ENCODE data around the gene ADAMTS9.

The ADAMTS9 gene

GRCh38 chr3:64617610-64618009, 70.2 kb downstream of the ADAMTS9 start:
- no peak for DNase-seq (ENCODE audit: low read depth)

DNA sequence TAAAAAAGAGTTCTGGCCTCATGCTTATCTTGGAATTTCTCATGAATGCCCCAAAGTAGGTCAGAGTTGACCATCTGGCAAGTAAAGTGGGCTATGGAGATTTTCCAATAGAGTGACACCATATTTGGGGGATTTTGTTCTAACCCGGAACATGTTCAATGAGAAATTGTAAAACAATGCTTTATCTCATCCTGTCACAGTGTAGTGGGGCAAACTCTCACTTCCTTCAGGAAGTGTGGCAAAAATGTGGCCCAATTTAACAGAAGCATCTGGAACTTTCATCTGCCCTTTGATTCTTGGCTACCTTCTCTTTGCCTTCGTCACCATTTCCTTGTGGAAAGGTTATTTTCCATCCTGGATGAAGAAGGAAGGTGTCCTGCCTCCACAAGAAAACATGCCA, 70.8 kb downstream of the ADAMTS9 start:
- no peak for DNase-seq (ENCODE audit: low read depth)

DNA sequence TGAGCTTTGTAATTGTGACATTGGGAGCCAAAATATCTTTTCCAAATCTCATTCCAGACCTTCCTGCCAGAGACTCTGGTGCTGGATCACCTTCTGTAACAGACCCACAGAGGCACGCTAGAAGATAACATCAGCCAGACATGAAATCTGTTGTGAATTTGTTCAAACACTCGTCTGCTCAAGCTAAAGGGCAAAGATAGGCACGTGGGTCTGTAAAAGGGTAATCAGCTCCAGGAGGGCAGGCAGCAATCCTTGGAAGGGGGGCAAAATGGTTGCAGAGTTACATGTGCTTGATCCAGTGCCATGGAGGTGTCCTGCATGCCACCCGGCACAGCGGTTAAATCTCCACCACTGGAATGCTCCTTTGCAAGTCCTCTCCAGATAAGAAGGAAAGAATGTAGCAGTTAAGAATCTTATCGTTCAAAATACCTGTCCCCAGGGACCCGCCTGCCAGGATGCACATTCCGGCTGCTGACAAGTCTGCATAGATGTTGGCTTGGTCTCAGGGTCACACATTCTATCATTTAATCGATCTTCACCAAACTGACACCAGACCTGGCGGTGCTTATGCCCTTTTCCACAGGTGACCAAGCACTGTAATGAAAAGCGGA, 74.8 kb downstream of the ADAMTS9 start:
- DNase-seq (ENCODE audit: low read depth), result no peak

DNA sequence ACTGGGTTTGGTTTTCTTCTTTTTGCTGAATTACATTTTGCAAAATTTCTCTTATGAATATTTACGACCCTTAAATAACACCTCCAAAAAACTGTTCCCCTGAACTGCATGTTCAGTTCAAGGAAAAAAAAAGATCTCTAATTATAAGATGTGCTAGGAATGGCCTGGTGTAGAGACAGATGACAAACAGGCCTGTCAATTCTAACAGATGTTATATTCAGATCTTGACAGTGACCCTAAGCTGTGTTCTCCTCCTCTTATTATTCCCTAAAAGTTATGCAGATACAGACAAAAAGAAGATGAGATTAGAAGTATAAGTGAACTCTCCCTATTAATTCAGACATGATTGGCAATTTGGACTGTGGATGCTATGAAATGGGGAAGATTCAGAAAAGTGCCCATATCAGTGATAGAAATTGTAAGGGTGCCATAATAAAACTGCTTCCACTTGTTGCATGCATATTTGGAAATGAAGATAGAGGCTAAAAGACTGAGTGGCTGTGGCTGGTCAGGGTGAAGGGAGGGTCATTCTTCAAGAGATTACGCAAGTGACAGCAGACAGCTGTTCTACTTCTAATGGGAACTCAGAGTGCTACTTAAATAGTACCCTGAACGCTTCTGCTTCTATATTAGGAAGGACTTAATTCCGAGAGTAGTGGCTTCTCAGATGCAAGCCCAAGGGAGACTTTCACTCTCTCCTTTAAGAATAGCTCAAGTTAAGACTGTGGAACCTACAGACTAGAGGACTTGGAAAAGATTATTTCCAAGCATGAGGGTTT, 75.5 kb downstream of the ADAMTS9 start:
- DNase-seq (ENCODE audit: low read depth), result peak; percentile 59

- no peak for DNase-seq (ENCODE audit: low read depth)
These were observed 79.1 kb downstream of the ADAMTS9 start for GRCh38 chr3:64608741-64609140.

- DNase-seq (ENCODE audit: low read depth), result no peak
These were observed 80.7 kb downstream of the ADAMTS9 start for GRCh38 chr3:64607032-64607551.

GRCh38 chr3:64604313-64604712, 83.5 kb downstream of the ADAMTS9 start:
- no peak for DNase-seq (ENCODE audit: low read depth)

GRCh38 chr3:64601824-64602223, 86.0 kb downstream of the ADAMTS9 start:
- no peak for DNase-seq (ENCODE audit: low read depth)

GRCh38 chr3:64600246-64600950, 87.4 kb downstream of the ADAMTS9 start:
- DNase-seq (ENCODE audit: low read depth), result no peak

GRCh38 chr3:64599651-64600050, 88.1 kb downstream of the ADAMTS9 start:
- no peak for DNase-seq (ENCODE audit: low read depth)

DNA sequence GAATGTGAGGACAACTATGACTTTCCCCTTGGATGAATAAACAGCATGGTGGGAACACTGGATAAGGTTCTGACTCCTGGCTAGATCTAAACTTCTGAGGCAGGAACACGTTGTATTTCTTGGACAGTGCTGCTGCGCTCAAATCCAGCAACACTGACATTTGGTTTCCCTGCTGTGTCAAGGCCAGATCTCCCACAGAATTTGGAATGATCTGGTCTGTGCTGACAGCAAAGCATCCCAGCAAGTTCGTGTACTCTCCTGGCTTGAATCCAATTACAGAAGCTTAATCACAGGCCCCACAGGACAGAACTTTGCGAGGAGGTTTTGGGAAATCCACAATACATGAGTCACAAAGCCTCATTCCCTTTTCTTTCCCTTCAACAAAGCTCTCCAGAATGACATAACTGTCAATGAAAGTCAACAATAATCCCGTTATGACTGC, 92.5 kb downstream of the ADAMTS9 start:
- DNase-seq (ENCODE audit: low read depth), result peak; percentile 80

- DNase-seq (ENCODE audit: low read depth), result no peak
These were observed 93.7 kb downstream of the ADAMTS9 start for GRCh38 chr3:64594134-64594533.

GRCh38 chr3:64593350-64593749, 94.5 kb downstream of the ADAMTS9 start:
- no peak for DNase-seq (ENCODE audit: low read depth)

- no peak for DNase-seq (ENCODE audit: low read depth)
These were observed 96.2 kb downstream of the ADAMTS9 start for GRCh38 chr3:64591615-64592014.

GRCh38 chr3:64588380-64588779, 99.4 kb downstream of the ADAMTS9 start:
- no peak for DNase-seq (ENCODE audit: low read depth)

- no peak for DNase-seq (ENCODE audit: low read depth)
These were observed 100.8 kb downstream of the ADAMTS9 start for GRCh38 chr3:64586952-64587351.

DNA sequence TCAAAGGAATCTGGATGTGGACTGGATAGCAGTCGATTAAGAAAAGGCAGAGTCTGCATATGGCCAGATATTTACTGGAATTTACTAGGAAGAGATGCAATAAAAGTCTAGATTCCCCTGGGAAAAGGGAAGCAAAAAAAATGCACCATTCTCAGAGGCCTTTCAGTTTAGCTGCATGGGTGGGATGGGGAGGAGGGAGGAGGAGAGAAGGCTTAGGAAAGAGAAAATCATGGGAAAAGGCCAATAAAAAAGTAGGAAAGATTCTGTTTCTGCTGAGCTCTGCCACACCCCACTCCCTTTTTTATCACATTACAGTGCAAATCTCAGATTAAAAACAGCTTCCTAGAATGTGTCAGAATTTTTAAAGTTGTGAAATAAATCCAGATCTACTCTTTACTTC, 103.6 kb downstream of the ADAMTS9 start:
- no peak for DNase-seq (ENCODE audit: low read depth)

GRCh38 chr3:64578797-64579196, 109.0 kb downstream of the ADAMTS9 start:
- DNase-seq (ENCODE audit: low read depth), result peak; percentile 8

DNA sequence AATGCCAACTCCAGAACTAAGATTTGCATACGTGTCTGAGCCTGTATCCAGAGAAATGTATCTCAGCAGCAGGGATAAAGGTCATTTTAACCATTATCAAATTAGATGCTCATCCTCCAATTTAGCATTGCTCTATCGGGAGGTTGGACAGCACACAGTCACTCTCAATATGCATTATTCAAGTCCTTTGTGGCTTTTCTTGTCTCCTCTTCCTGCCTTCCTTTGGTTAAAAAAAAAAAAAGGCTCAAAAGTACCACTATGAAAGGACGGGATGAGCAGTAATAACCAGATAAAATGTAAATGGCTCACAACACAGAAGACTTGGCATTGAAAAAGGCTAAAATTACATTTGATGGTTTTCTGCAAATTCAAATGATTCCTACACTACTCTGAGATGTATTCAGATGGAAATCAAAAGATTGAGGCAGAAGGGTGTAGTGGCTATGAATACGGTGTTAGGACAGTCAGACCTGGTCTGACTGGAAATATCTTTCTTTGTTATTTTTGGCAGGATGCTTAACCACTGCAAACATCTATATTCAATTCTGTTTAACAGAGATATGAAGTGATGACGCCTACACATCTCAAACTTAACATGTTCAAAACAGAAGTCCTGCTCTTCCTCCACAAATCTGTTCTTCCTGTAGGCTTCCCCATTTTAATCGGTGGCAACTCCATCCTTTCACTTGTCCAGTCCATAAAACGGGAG, 109.6 kb downstream of the ADAMTS9 start:
- DNase-seq (ENCODE audit: low read depth), result peak; percentile 16

- DNase-seq (ENCODE audit: low read depth), result no peak
These were observed 111.5 kb downstream of the ADAMTS9 start for GRCh38 chr3:64576211-64576775.

GRCh38 chr3:64575211-64575844, 112.5 kb downstream of the ADAMTS9 start:
- peak; percentile 35 for DNase-seq (ENCODE audit: low read depth)

Measured in iris pigment epithelial cell (primary cell).